ENCODE measurements around the gene KCNQ5.
A peak's percentile ranks its signal among the peaks of the same experiment; 100 is the strongest.

The KCNQ5 gene

DNA sequence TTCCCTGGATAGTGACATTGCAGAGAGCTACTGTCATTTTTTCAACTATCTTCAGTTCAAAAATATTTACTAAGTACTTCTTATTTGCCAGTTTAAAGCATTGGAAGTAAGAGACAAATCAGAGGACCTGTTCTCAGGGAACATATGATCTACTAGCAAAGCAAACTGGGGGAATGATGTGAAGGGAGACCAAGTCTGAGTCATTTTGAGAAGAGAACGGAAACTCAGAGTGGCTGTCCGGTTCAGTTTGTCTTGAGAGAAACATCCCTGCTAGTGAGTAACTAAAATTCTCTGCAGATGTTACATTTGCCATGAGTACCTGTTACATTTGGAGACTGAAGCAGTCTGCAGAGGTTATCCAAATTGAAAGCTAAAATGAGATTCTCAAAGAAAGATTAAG lies 118.3 kb downstream of the KCNQ5 start:
- in situ Hi-C loops (cut with HindIII; ENCODE audit: low pct_unique_long_range_greater_than_20kb, low sequenced_read_pairs), result no loop called here
- no peak for DNase-seq (ENCODE audit: low read depth in 1 of 2, low spot score in 1 of 2)
- no peak for TF ChIP-seq JUND (IDR thresholded peaks at IDR 0.05; ENCODE audit: low read depth)

DNA sequence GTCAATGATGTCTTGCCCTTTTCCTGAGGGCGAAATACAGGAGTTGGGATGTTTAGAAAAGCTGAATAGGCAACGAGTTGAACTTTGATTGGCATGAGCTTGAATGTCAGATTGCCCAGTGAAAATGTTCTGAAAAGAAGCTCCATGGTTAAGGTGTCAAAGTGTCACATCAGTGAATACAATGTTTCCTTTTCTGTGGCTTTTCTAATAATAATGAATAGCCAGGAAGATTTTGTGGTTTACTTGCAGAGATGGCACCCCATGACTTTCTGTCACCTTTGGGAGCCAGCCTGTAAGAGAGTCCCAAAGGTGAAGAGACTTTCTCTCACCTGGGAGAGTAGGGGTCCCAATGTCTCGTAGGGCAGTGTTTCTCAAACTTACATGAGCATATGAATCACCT lies 119.2 kb downstream of the KCNQ5 start:
- no peak for DNase-seq (ENCODE audit: low read depth in 1 of 2, low spot score in 1 of 2)
- no peak for TF ChIP-seq JUND (IDR thresholded peaks at IDR 0.05; ENCODE audit: low read depth)
- in situ Hi-C loops (cut with HindIII; ENCODE audit: low pct_unique_long_range_greater_than_20kb, low sequenced_read_pairs), result no loop called here

DNA sequence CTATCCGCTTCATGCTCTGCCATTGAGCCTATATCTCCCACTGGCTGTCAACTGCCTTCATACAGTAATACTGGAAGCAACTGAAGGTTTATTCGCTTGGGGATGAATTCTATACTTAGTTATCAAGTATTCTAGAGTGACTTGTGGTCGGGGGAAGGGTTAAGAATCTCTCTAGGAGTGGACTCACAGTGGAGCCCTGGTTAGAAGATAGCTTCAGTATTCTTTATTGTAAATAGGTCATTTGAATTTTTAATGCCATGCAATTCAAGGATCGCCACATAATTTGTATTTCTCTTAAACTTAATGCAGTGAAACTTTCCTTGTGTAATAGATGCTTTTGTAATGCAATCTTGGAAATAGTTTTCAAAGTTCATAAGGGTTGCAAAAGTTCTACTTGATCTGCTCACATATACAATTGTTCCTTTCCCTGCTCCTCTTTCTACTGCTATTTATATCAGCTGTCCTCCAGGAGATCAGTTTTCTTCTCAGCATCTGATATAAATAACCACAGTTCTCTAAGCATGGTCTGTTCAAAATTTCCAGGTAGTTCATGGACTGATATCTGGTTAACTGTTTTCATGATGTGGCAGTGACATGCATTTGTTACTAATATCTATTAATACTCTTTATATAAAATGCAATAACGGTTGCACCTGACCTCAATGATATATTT lies 120.3 kb downstream of the KCNQ5 start:
- in situ Hi-C loops (cut with HindIII; ENCODE audit: low pct_unique_long_range_greater_than_20kb, low sequenced_read_pairs), result no loop called here
- DNase-seq (ENCODE audit: low read depth in 1 of 2, low spot score in 1 of 2), result no peak
- no peak for TF ChIP-seq JUND (IDR thresholded peaks at IDR 0.05; ENCODE audit: low read depth)

DNA sequence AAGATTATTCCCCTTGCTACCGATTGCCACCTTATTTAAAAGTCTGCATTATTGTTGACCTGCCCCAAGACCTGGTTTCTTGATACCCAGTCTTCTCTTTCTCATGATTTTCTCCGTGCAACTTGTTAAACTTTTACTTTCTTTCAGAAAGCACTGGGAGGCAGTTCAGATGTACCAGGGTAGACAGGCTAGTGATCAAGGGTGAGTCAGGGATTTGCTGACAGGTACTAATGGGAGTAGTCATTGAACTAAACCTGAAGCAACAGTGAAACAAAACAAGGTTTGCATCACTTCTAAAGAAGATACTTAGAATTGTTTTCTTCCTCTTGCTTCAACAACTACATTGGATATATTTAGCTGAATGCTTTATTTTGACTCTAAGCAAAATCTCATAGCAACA lies 124.4 kb downstream of the KCNQ5 start:
- in situ Hi-C loops (cut with HindIII; ENCODE audit: low pct_unique_long_range_greater_than_20kb, low sequenced_read_pairs), result no loop called here
- DNase-seq (ENCODE audit: low read depth in 1 of 2, low spot score in 1 of 2), result no peak
- TF ChIP-seq JUND (IDR thresholded peaks at IDR 0.05; ENCODE audit: low read depth), result no peak

DNA sequence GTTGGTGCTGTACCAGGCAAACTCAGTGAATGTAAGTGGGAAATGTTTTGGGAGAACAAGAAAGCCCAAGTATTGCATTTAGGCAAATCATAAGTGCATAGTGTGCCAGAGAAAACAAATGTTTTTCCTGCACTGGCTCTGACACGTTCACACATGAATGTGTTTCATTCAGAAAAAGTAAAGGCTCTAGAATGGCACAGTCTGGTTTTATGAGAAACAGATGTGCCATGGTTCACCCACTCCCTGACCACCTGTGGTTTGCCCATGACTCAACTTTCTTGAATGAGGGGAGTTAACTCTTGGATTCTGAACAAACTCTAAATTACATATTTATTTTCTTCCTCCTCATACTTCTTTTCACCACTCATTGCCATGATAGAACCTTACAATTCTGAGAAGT lies 126.9 kb downstream of the KCNQ5 start:
- DNase-seq (ENCODE audit: low read depth in 1 of 2, low spot score in 1 of 2), result no peak
- in situ Hi-C loops (cut with HindIII; ENCODE audit: low pct_unique_long_range_greater_than_20kb, low sequenced_read_pairs), result no loop called here
- no peak for TF ChIP-seq JUND (IDR thresholded peaks at IDR 0.05; ENCODE audit: low read depth)

DNA sequence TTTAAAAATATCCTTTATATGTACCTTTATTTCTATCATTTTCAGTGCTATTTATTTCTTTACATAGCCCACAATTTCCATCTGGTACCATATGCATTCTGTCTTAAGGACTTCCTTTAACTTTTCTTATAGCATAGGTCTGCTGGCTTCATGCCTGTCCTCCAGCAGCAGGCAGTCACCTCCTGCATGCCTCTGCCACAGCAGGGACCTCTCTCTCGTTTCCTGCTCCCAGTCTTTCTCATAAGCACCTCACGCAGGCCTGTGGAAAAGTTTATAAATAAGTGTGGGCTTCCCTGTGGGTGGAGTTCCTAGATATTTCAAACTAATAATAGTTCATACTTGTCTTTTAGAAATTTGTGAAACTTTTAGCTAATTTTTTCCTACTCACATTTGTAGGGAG lies 133.9 kb downstream of the KCNQ5 start:
- DNase-seq (ENCODE audit: low read depth in 1 of 2, low spot score in 1 of 2), result no peak
- TF ChIP-seq JUND (IDR thresholded peaks at IDR 0.05; ENCODE audit: low read depth), result no peak
- in situ Hi-C loops (cut with HindIII; ENCODE audit: low pct_unique_long_range_greater_than_20kb, low sequenced_read_pairs), result no loop called here

DNA sequence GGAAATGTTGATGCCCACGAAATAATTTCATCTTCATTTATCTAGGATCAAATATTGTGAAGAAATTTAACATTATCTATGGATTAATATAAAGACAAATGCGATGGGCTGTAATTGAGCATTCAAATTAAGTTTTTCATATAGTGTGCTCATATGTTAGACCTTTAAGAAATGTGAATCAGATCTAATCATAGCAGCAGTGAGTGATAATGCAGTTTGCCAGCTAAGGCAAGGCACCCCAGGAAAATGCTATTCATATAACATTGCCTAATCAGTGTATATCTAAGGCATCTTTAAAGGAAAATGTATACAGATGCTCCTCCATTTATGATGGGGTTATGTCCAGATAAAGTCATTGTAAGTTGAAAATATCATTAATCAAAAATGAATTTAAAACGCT lies 135.2 kb downstream of the KCNQ5 start:
- DNase-seq (ENCODE audit: low read depth in 1 of 2, low spot score in 1 of 2), result no peak
- TF ChIP-seq JUND (IDR thresholded peaks at IDR 0.05; ENCODE audit: low read depth), result no peak
- in situ Hi-C loops (cut with HindIII; ENCODE audit: low pct_unique_long_range_greater_than_20kb, low sequenced_read_pairs), result no loop called here

DNA sequence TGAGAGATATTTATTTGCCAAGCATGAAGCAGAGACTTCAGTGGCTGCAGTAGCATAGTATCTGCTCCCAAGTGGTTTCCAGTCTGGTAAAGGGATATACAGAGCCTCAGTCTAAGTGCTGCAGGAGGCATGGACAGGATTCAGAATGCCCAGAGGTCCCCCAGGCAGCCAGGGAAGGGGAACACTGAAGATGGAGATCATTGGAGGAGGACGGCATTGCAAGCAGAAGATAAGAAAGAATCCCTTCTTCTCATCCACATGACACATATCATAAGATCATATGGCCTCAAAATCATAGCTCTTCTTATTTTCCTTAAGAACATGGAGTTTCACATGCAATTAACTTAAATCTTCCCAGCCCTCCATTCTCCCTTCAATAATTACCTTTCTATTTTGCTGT lies 136.1 kb downstream of the KCNQ5 start:
- in situ Hi-C loops (cut with HindIII; ENCODE audit: low pct_unique_long_range_greater_than_20kb, low sequenced_read_pairs), result no loop called here
- DNase-seq (ENCODE audit: low read depth in 1 of 2, low spot score in 1 of 2), result no peak
- no peak for TF ChIP-seq JUND (IDR thresholded peaks at IDR 0.05; ENCODE audit: low read depth)

DNA sequence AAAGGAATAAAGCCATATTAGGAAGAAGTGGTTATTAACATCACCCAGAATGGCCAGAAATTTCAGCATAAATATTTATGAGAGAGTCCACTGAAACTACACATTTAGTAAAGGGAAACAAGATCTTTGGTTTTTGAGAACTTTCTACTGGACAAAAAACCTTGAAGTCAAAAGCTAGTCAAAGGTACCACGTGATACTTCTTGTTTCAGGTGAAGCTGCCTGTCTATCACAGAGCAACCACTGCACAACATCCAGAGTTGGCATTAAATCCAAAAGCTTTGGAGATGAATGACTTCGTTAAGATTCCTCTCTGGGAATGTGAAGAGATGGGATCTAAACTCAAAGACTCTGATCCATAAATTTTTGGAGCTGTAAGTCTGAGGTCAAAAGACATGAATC lies 137.0 kb downstream of the KCNQ5 start:
- TF ChIP-seq JUND (IDR thresholded peaks at IDR 0.05; ENCODE audit: low read depth), result no peak
- no peak for DNase-seq (ENCODE audit: low read depth in 1 of 2, low spot score in 1 of 2)
- in situ Hi-C loops (cut with HindIII; ENCODE audit: low pct_unique_long_range_greater_than_20kb, low sequenced_read_pairs), result no loop called here

DNA sequence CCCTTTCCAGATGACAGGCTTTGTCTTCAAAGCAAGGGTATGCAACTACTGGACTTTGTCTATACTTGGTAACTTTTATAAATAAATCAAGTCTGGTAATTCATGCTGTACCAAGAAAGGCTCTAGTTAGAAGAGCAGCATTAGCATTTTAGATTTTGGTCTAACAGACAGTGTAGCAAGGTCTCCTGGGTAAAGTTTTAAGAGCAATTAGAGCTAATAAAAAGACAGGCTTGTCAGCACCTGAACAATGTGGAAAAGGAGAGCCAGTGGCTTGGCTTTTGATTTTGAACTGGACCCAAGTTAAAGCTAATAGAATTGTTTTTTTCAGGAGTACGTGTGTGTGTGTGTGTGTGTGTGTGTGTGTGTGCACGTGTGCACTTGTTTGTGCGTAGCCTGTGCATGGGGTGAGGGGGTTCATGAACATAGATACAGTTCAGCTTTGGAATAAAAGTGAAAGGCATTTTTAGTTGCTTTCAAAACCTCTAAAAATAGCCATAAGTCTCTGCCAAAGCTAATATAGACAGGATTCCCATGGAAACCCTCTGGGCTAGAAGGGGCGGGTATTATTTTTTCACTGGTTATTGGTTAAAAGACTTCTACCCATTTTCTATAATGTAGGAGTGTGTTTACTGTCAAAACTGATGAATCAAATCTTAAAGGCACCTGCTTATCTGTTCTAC lies 138.4 kb downstream of the KCNQ5 start:
- TF ChIP-seq JUND (IDR thresholded peaks at IDR 0.05; ENCODE audit: low read depth), result no peak
- in situ Hi-C loops (cut with HindIII; ENCODE audit: low pct_unique_long_range_greater_than_20kb, low sequenced_read_pairs), result no loop called here
- DNase-seq (ENCODE audit: low read depth in 1 of 2, low spot score in 1 of 2), result peak in 1 of 2 experiments; percentile 21

DNA sequence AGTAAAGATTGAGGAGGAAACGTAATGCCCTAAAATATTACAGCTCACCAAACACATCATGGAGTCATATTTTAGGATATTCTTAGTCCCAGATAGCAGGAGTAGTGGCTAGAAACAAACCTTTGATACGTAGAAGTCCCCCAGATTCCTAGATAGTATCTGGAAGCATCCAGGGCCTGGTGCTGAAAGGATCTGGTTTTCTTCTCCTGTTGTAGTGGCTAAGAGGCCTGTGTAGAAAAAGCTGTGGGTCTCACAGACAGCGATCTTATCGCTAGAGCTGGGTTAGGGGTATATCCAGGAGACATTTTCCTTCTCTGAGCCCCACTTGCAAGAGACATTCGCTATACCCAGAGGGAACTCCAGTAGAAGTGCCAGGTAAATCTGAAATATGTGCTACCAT lies 139.9 kb downstream of the KCNQ5 start:
- in situ Hi-C loops (cut with HindIII; ENCODE audit: low pct_unique_long_range_greater_than_20kb, low sequenced_read_pairs), result no loop called here

DNA sequence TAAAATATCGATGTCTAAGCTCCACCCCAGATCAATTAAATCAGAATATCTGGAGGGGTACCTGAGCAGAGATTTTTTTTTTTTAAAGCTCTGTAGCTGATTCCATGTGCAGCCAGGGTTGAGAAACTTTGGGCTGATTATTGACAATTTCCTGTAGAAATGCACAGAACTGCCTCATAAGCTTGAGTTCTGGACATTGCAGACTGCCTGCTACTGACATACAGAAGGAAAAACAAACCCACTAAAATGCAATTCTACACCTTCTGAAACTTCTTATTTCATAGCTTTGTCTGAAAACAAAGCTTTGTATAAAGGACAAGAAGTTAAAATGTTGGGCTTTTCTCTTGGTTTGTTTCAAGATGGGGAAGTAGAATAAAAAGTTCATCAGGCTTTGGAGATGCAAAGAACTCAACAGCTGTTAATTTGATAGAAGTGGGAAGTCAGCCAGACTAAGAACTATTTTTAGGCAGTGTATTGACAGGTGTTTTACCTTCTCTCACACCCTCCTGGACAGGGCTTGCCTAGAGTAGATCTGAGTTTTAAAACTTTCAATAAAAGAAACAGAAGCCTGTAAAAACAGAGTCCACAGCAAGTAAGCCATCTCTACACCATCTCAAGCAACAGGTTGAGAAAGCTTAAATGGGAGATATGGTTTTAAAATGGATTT lies 147.7 kb downstream of the KCNQ5 start:
- no peak for DNase-seq (ENCODE audit: low read depth in 1 of 2, low spot score in 1 of 2)
- TF ChIP-seq JUND (IDR thresholded peaks at IDR 0.05; ENCODE audit: low read depth), result no peak
- in situ Hi-C loops (cut with HindIII; ENCODE audit: low pct_unique_long_range_greater_than_20kb, low sequenced_read_pairs), result no loop called here

More for the DNA sequence above, 139.9 kb downstream of the KCNQ5 start:
- DNase-seq (ENCODE audit: low read depth in 1 of 2, low spot score in 1 of 2), result no peak
- TF ChIP-seq JUND (IDR thresholded peaks at IDR 0.05; ENCODE audit: low read depth), result no peak

DNA sequence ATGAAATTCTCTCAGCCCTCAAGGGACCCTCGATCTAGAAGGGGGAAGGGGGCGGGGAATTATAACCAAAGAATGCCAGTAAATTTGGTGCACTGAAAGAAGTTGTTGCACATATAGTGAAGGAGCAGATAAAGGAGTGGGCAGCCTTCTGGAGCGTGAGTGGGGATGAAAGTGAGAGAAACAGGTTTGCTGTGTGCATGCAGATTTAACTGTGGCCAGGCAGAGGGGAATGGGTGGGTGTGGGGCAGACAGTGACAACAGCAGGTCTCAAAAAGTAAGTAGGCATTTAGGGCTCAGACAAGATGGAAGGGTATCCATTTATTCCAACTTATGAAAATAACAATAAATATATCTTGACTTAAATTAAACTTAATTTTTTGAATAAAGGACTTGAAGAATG lies 149.1 kb downstream of the KCNQ5 start:
- no peak for DNase-seq (ENCODE audit: low read depth in 1 of 2, low spot score in 1 of 2)
- in situ Hi-C loops (cut with HindIII; ENCODE audit: low pct_unique_long_range_greater_than_20kb, low sequenced_read_pairs), result no loop called here

More for the DNA sequence above, 149.1 kb downstream of the KCNQ5 start:
- no peak for TF ChIP-seq JUND (IDR thresholded peaks at IDR 0.05; ENCODE audit: low read depth)
